ENCODE measurements around the gene CCDC71. TPM values are rescaled to one million over a fixed set of nuclear protein-coding genes. Genes with fewer than 3 reads are reported as not detected.

Gene CCDC71
- polyA plus RNA-seq, 3 donors = 1.0 to 11.2 (median 1.2) TPM

DNA sequence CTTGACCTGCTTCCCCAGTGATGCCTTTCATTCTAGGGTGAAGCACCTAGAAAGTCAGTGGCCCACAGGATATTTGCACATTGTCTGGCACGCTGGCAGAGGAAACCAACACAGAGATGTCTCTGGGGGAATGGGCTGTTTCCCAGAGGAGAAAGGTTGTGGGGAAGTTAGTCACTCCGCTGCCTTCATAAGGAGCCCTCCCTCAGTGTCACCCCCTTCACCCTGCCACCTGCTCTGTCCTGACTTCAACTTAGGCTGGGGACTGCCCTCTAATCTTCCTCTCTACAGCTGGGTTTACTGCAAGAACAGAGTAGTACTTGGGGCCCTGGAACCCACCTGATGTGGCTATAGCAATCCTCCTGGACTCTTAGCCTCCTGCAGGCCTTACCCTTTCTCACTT is 10.9 kb upstream of the CCDC71 start:
- Histone ChIP-seq H3K36me3 (replicated peaks in 1 of 2; ENCODE audit: control insufficient read depth in 1 of 2, insufficient read depth in 2 of 2, low read length in 2 of 2) (peaks cover 0 to 6% of the 10 kb centered on the region in 2 donors), H3K27me3 (ENCODE audit: control insufficient read depth in 2 of 2, insufficient read depth in 2 of 2, low read length in 2 of 2) (no peaks in the 10 kb centered on the region), H3K4me2 (replicated peaks; ENCODE audit: extremely low read depth, low read length, poor library complexity, severe bottlenecking) (no peak overlapping the region), H4K20me1 (ENCODE audit: insufficient read depth, low read length) (no peaks in the 10 kb centered on the region), H3K27ac (ENCODE audit: low read depth in 1 of 2, low read length in 2 of 2) (no peak overlapping the region), H3K79me2 (ENCODE audit: insufficient read depth, low read length) (no peaks in the 10 kb centered on the region), H3K9me3 (replicated peaks in 1 of 2; ENCODE audit: control insufficient read depth in 1 of 2, insufficient read depth in 1 of 2, low read length in 2 of 2) (no peaks in the 10 kb centered on the region), H2AFZ (ENCODE audit: insufficient read depth, low read depth, low read length, poor library complexity, severe bottlenecking) (no peak overlapping the region), H3K4me1 (ENCODE audit: control insufficient read depth in 1 of 2, insufficient read depth in 2 of 2, low read length in 2 of 2) (peaks cover 6 to 14% of the 10 kb centered on the region in 2 donors), H3K4me3 (replicated peaks in 1 of 3; ENCODE audit: low read depth in 2 of 3, low read length in 3 of 3) (no peak overlapping the region), H3K9ac (ENCODE audit: insufficient read depth, low read length, poor library complexity, severe bottlenecking) (no peak overlapping the region)
- TF ChIP-seq, protein P1, sequence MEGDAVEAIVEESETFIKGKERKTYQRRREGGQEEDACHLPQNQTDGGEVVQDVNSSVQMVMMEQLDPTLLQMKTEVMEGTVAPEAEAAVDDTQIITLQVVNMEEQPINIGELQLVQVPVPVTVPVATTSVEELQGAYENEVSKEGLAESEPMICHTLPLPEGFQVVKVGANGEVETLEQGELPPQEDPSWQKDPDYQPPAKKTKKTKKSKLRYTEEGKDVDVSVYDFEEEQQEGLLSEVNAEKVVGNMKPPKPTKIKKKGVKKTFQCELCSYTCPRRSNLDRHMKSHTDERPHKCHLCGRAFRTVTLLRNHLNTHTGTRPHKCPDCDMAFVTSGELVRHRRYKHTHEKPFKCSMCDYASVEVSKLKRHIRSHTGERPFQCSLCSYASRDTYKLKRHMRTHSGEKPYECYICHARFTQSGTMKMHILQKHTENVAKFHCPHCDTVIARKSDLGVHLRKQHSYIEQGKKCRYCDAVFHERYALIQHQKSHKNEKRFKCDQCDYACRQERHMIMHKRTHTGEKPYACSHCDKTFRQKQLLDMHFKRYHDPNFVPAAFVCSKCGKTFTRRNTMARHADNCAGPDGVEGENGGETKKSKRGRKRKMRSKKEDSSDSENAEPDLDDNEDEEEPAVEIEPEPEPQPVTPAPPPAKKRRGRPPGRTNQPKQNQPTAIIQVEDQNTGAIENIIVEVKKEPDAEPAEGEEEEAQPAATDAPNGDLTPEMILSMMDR (IDR thresholded peaks at IDR 0.05) = no peak
- Mint-ChIP-seq H3K9me3 (peaks cover 0 to 3% (median 2%) of the 10 kb centered on the region in 7 donors), H3K4me1 (peaks cover 15% of the 10 kb centered on the region), H3K4me3 (no peak overlapping the region), H3K36me3 (peaks cover 2 to 11% of the 10 kb centered on the region in 2 donors), H3K27ac (peak overlapping the region in 2 of 7 donors; percentile 55), H3K27me3 (ENCODE audit: low read depth in 3 of 3) (peaks cover 5 to 13% (median 6%) of the 10 kb centered on the region in 3 donors)
- DNase-seq = no peak
- WGBS (ENCODE audit: insufficient coverage) = 40% methylated on average over 1 of the region's 2 CpGs
- intact Hi-C loops (cut with micrococcal nuclease) = loop anchor here in 1 of 2 donors (10.0 kb wide), 1 partner anchor 268 kb away; no protein-coding TSS in a partner anchor

DNA sequence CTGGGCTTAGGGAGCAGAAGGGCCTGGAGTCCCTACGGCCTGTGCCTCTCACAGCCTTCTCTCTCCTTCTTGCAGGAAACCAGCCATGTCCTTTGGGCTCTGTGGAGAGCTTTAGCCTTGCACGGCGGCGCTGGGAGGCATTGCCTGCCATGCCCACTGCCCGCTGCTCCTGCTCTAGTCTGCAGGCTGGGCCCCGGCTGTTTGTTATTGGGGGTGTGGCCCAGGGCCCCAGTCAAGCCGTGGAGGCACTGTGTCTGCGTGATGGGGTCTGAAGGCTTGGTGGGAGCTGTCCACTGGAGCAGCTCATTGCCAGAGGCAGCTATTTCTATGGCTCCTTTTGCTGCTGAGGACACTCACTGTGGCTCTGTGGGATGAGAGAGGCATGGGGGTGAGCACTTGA is 9.4 kb upstream of the CCDC71 start:
- Histone ChIP-seq H3K79me2 (ENCODE audit: insufficient read depth, low read length) (no peaks in the 10 kb centered on the region), H3K9me3 (replicated peaks in 1 of 2; ENCODE audit: control insufficient read depth in 1 of 2, insufficient read depth in 1 of 2, low read length in 2 of 2) (no peaks in the 10 kb centered on the region), H3K4me3 (replicated peaks in 1 of 3; ENCODE audit: low read depth in 2 of 3, low read length in 3 of 3) (no peak overlapping the region), H3K27me3 (ENCODE audit: control insufficient read depth in 2 of 2, insufficient read depth in 2 of 2, low read length in 2 of 2) (no peaks in the 10 kb centered on the region), H2AFZ (ENCODE audit: insufficient read depth, low read depth, low read length, poor library complexity, severe bottlenecking) (no peak overlapping the region), H3K4me2 (replicated peaks; ENCODE audit: extremely low read depth, low read length, poor library complexity, severe bottlenecking) (no peak overlapping the region), H3K27ac (ENCODE audit: low read depth in 1 of 2, low read length in 2 of 2) (no peak overlapping the region), H3K9ac (ENCODE audit: insufficient read depth, low read length, poor library complexity, severe bottlenecking) (no peak overlapping the region), H3K4me1 (ENCODE audit: control insufficient read depth in 1 of 2, insufficient read depth in 2 of 2, low read length in 2 of 2) (peaks cover 17 to 26% of the 10 kb centered on the region in 2 donors), H3K36me3 (replicated peaks in 1 of 2; ENCODE audit: control insufficient read depth in 1 of 2, insufficient read depth in 2 of 2, low read length in 2 of 2) (peaks cover 0 to 6% of the 10 kb centered on the region in 2 donors), H4K20me1 (ENCODE audit: insufficient read depth, low read length) (no peaks in the 10 kb centered on the region)
- no peak overlapping the region for H3K4me3 Mint-ChIP-seq
- peaks cover 2 to 11% of the 10 kb centered on the region in 2 donors for H3K36me3 Mint-ChIP-seq
- intact Hi-C loops (cut with micrococcal nuclease) = loop anchor here in 1 of 2 donors (10.0 kb wide), 1 partner anchor 269 kb away; no protein-coding TSS in a partner anchor
- H3K27me3 Mint-ChIP-seq (ENCODE audit: low read depth in 3 of 3) = peaks cover 0 to 2% (median 0%) of the 10 kb centered on the region in 3 donors
- peaks cover 0 to 3% (median under 1%) of the 10 kb centered on the region in 7 donors for H3K9me3 Mint-ChIP-seq
- no peak for DNase-seq
- peaks cover 19% of the 10 kb centered on the region for H3K4me1 Mint-ChIP-seq
- H3K27ac Mint-ChIP-seq = no peak overlapping the region
- TF ChIP-seq, protein P1 (IDR thresholded peaks at IDR 0.05) = no peak
- WGBS (ENCODE audit: insufficient coverage) = 100% methylated on average over 4 of the region's 8 CpGs

All from CD14-positive monocyte (primary cell).